Esophagus muscularis mucosa (tissue), 4 donors: ENCODE results near the gene SCML2. TPM values are rescaled to one million over a fixed set of nuclear protein-coding genes. Genes with fewer than 3 reads are reported as not detected.

Experiments
- DNase-seq: peaks from one replicate; pipeline ENCODE4 v3.0.0-alpha.2; 2017; ENCODE audit errors: extremely low spot score
- H3K27ac ChIP-seq, 4 donors: fragments of 200-600 bp; sonication (generic); replicated peaks in 1 of 4; 1 replicate in 3 of 4; 2 replicates in 1 of 4; pipeline ENCODE4 v1.5.1; 2016 to 2019; ENCODE audit warnings: mild to moderate bottlenecking in 1 of 4
- H3K27me3 ChIP-seq, 4 donors: fragments of 200-600 bp; sonication (generic); one replicate each; pipeline versions ENCODE4 v1.5.1 to v1.6.0; 2016 to 2019
- H3K36me3 ChIP-seq, 4 donors: fragments of 200-600 bp; sonication (generic); one replicate each; pipeline ENCODE4 v1.5.1; 2016 to 2019
- H3K4me1 ChIP-seq, 4 donors: fragments of 200-600 bp; sonication (generic); one replicate each; pipeline ENCODE4 v1.5.1; 2016 to 2019
- H3K4me3 ChIP-seq, 4 donors: fragments of 200-600 bp; sonication (generic); 1 replicate in 2 of 4; 2 replicates in 2 of 4; pipeline ENCODE4 v1.5.1; 2016 to 2019; ENCODE audit warnings: mild to moderate bottlenecking in 4 of 4, moderate library complexity in 1 of 4
- H3K9me3 ChIP-seq, 4 donors: fragments of 200-600 bp; sonication (generic); 1 replicate in 3 of 4; 2 replicates in 1 of 4; pipeline ENCODE4 v1.5.1; 2016 to 2019
- EP300 ChIP-seq: sonication (generic); formaldehyde crosslinking; IDR thresholded peaks from one replicate; pipeline ENCODE4 v1.6.1; 2017; ENCODE audit warnings: antibody characterized with exemption
- POLR2A ChIP-seq: fragments of 450-650 bp; IDR thresholded peaks from one replicate; pipeline ENCODE4 v1.6.1; 2017; ENCODE audit warnings: antibody characterized with exemption, moderate library complexity, mild to moderate bottlenecking, low read depth
- POLR2AphosphoS5 ChIP-seq, 2 donors: sonication (generic); formaldehyde crosslinking; IDR thresholded peaks; one replicate each; pipeline ENCODE4 v1.6.1; 2017; ENCODE audit warnings: antibody characterized with exemption in 2 of 2
- WGBS: methylation state at CpG from one replicate; pipeline ENCODE4 v1.1.5; 2018; 5-methylcytosine and 5-hydroxymethylcytosine counted together
- intact Hi-C: fragments of 100-400 bp; cut with DNase I; formaldehyde crosslinking; loops from one replicate; pipeline ENCODE4 v1.15.1; 2023
- total RNA-seq, 4 donors: library from RNA; depleted of rRNA; stranded (reverse); fragments of >200 nt; gene quantifications; one replicate each; pipeline versions ENCODE4 v1.1.0 to v1.2.1, GENCODE V29; 2016
- TF ChIP-seq, protein P1 (sequence below), 3 experiments: fragments of 200-600 bp in 2 of 3; fragments of 450-650 bp in 1 of 3; sonication (generic) in 2 of 3; IDR thresholded peaks; one replicate each; pipeline ENCODE4 v1.5.1; 2017 to 2019; ENCODE audit warnings: antibody characterized with exemption in 3 of 3, mild to moderate bottlenecking in 2 of 3, moderate library complexity in 1 of 3

SCML2 gene
- total RNA-seq, 4 donors from 2014 or later, result 0.99 to 2.6 (median 1.7) TPM

DNA sequence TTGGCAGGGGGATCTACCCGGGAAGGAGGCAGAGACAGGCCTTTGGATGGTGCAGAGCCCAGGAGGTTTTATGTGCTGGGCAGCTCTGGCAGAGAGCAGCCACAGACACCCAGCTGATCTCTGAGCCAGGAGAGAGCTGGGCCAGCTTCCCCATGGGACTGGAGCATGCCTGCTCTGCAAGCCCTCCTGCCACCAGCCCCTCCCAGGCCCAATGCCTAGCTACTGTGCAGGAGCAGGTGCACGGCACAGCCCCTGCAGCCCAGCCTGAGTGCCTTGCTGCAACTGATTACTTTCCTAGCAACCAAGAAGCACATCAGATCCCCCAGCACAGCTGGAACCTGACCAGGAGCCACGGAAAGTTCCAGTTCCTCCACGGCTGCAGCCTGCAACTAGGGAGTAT is 76.0 kb downstream of the SCML2 start:
- Histone ChIP-seq H3K4me1 (no peaks in the 10 kb centered on the region), H3K27ac (no peak overlapping the region), H3K36me3 (no peaks in the 10 kb centered on the region), H3K27me3 (no peaks in the 10 kb centered on the region), H3K4me3 (no peak overlapping the region), H3K9me3 (peaks cover 0 to 10% (median 0%) of the 10 kb centered on the region in 4 donors)
- DNase-seq, result no peak
- TF ChIP-seq POLR2A (no peak), POLR2AphosphoS5 (IDR thresholded peaks at IDR 0.05) (no peak), EP300 (no peak)
- TF ChIP-seq, protein P1, sequence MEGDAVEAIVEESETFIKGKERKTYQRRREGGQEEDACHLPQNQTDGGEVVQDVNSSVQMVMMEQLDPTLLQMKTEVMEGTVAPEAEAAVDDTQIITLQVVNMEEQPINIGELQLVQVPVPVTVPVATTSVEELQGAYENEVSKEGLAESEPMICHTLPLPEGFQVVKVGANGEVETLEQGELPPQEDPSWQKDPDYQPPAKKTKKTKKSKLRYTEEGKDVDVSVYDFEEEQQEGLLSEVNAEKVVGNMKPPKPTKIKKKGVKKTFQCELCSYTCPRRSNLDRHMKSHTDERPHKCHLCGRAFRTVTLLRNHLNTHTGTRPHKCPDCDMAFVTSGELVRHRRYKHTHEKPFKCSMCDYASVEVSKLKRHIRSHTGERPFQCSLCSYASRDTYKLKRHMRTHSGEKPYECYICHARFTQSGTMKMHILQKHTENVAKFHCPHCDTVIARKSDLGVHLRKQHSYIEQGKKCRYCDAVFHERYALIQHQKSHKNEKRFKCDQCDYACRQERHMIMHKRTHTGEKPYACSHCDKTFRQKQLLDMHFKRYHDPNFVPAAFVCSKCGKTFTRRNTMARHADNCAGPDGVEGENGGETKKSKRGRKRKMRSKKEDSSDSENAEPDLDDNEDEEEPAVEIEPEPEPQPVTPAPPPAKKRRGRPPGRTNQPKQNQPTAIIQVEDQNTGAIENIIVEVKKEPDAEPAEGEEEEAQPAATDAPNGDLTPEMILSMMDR (IDR thresholded peaks at IDR 0.05), result no peak
- intact Hi-C loops, result no loop called here
- WGBS, result 80% methylated on average over 1 of the region's 4 CpGs

DNA sequence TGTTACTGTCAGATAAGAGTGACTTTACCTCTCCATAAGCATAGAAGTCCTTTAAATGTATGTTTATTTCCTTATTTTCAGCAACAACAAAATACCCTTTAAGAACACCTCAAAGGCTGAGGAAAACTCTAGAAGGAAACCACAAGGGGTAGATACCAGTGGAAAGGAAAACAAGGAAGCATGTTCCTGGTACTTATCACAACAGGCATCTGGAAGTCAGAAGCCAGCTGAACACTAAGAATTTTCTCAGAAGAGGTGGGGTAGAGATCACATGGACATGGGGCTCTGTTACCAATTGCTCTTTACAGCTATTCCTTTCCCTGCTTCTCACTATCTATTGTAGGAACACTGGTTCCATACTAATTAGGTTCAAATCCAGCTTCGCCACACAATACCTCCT is 82.3 kb downstream of the SCML2 start:
- intact Hi-C loops, result no loop called here
- TF ChIP-seq POLR2AphosphoS5 (IDR thresholded peaks at IDR 0.05), result no peak
- TF ChIP-seq POLR2A, result no peak
- TF ChIP-seq, protein P1 (IDR thresholded peaks at IDR 0.05), result no peak
- no peak for TF ChIP-seq EP300
- DNase-seq, result no peak
- no peaks in the 10 kb centered on the region for H3K4me1 ChIP-seq
- no peak overlapping the region for H3K4me3 ChIP-seq
- WGBS, result 100% methylated on average over 1 of the region's 1 CpG
- no peaks in the 10 kb centered on the region for H3K27me3 ChIP-seq
- H3K36me3 ChIP-seq, result no peaks in the 10 kb centered on the region
- H3K27ac ChIP-seq, result no peak overlapping the region
- peaks cover 0 to 12% (median 0%) of the 10 kb centered on the region in 4 donors for H3K9me3 ChIP-seq

DNA sequence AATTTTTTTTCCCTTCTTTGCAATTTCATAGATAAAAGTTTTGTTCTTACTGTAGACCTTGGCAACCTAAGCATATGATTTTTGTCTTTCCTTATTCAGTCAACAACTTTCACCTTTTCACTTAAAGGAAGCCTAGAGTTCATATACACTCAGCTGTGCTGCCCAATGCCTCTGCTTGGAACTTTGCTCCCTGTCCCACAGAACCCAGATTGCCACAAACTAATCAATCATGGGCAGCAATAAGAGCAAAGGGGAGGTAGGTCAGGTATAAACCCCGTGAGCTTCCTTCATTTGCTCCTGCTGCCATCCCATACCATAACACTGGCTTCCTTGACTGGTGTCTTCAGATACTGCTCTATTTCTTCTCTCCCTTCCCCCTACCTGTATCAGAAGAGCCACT is 82.8 kb downstream of the SCML2 start:
- H3K27me3 ChIP-seq, result no peaks in the 10 kb centered on the region
- TF ChIP-seq POLR2A (no peak), EP300 (no peak), POLR2AphosphoS5 (IDR thresholded peaks at IDR 0.05) (no peak)
- TF ChIP-seq, protein P1 (IDR thresholded peaks at IDR 0.05), result no peak
- no peak overlapping the region for H3K4me3 ChIP-seq
- intact Hi-C loops, result no loop called here
- H3K4me1 ChIP-seq, result no peaks in the 10 kb centered on the region
- no peak overlapping the region for H3K27ac ChIP-seq
- DNase-seq, result no peak
- WGBS, result 88% methylated on average over 1 of the region's 1 CpG
- peaks cover 0 to 12% (median 0%) of the 10 kb centered on the region in 4 donors for H3K9me3 ChIP-seq
- no peaks in the 10 kb centered on the region for H3K36me3 ChIP-seq

DNA sequence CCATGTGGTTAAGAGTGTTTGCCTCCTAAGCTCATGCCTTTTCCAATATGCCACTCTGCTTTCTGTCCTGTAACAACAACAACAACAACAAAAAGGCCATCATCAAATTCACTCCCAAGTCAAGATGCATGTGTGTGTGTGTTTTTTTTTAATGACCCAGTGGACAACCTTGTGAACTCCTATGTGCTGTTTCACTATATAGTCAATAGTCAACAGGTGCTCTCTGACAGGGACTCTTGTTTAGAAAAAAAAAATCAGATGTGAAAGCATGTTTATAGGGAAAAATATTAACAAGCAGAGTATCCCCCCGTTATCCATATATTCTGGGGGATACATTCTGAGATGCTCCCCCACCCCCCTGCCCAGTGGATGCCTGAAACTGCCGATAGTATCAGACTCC is 83.2 kb downstream of the SCML2 start:
- H3K36me3 ChIP-seq, result no peaks in the 10 kb centered on the region
- intact Hi-C loops, result no loop called here
- no peak for DNase-seq
- TF ChIP-seq POLR2A (no peak), EP300 (no peak), POLR2AphosphoS5 (IDR thresholded peaks at IDR 0.05) (no peak)
- TF ChIP-seq, protein P1 (IDR thresholded peaks at IDR 0.05), result no peak
- no peaks in the 10 kb centered on the region for H3K4me1 ChIP-seq
- WGBS, result 83% methylated on average over 2 of the region's 2 CpGs
- H3K4me3 ChIP-seq, result no peak overlapping the region
- peaks cover 0 to 12% (median 0%) of the 10 kb centered on the region in 4 donors for H3K9me3 ChIP-seq
- no peaks in the 10 kb centered on the region for H3K27me3 ChIP-seq
- H3K27ac ChIP-seq, result no peak overlapping the region

DNA sequence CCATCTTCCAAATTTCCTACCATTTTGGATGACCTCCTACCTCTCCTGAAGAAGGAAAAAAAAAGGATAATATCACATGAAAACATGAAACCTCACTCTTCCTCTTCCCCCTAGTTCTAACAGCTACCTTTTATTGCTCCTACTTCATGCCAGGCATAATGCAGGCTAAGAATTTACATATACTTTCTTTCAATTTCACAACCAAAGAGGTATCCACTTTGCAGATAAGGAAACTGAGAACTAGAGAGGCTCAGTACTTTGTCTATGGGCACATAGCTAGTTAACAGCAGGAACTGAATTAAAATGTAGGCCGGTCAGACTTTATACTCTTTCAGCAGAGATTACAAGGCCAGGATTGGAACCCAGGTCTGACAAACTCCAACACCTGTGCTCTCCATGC is 99.4 kb downstream of the SCML2 start:
- H3K27me3 ChIP-seq, result no peaks in the 10 kb centered on the region
- H3K4me3 ChIP-seq, result no peak overlapping the region
- intact Hi-C loops, result no loop called here
- no peak for TF ChIP-seq EP300
- TF ChIP-seq POLR2A, result no peak
- no peak for TF ChIP-seq POLR2AphosphoS5 (IDR thresholded peaks at IDR 0.05)
- TF ChIP-seq, protein P1 (IDR thresholded peaks at IDR 0.05), result no peak
- no peak for DNase-seq
- H3K36me3 ChIP-seq, result peaks cover 0 to 6% (median 0%) of the 10 kb centered on the region in 4 donors
- H3K4me1 ChIP-seq, result no peaks in the 10 kb centered on the region
- no peak overlapping the region for H3K27ac ChIP-seq
- 93% methylated on average over 1 of the region's 1 CpG for WGBS
- H3K9me3 ChIP-seq, result no peaks in the 10 kb centered on the region
